GM21367 (cell line): Measurements from ENCODE around the gene ARHGAP22.

ENCODE experiments used
- ATAC-seq: cut with Tn5 transposase; IDR thresholded peaks from one replicate; pipeline ENCODE4 v1.9.1; 2021; ENCODE audit not compliant: unreplicated experiment

Gene ARHGAP22

DNA sequence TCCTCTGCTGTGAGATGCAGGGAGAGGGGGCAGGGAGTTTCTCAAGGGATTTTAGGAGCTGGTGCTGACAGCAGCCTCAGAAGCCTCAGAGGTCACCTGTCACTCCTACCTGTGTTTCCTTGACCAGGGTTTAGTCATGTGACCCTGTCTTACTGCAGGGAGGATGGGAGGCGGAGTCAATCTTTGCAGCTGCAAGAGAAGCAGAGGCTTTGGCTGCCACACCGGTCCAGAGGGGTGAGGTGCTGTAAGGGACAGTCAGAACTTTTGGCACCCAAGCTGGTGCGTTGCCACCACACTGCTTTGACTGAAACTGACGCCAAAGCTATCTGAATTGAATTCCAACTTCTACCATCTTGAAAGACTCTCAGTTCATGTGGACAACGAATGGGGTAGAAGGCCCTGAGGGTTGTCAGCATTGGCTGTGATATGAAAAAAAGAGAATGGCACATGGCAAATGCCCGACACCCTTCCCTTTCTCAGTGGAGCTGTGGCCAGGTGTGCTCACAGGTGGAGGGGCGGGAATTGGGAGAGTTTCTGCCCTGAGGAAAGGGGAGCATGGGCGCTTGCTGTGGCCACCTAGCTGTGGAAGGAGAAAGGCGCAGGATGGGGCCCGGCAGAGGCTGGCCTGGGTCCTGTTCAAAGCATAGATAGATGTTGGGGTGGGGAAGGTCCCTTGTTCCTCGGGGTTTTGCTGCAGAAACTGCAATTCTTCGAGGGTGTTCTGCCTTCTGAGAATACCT is 69.3 kb downstream of the ARHGAP22 start:
- ATAC-seq, result no peak

DNA sequence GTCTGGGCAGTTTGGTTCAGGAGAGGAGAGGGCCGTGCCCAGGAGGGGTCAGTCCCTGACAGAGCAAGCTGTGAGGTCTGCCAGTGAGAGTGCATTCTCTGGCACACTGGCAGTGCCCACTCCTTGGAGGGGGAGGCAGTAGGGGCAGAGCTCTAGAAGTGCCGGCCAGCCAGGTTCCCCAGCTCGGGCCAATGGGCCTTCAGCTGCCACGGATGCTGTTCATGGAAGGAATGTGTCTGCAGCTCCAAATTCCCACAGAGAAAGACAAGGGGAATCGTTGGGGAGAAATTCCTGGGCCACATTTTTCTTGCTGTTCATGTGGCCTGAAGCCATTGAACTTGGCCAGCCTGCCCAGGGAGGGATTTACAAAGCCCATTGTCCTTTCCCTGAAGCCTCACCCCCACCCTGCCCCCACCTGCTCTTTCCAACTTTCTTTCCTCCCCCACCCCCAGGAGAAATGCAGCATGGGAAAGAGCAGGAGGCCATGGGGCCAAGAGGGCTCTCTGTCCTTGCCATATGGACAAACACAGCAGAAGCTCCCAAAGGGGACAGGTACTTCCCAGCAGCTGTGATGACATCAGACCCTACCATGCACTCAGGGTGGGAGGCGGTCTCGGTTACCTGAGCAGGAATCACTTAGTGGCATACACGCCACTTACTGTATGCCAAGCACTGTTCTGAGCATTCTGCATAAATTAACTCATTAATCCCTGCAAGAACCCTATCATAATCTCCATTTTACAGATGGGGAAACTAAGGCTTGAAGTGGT is 70.7 kb downstream of the ARHGAP22 start:
- ATAC-seq, result no peak

- no peak for ATAC-seq
Measured at GRCh38 chr10:48533540-48533939, 71.3 kb downstream of the ARHGAP22 start.

DNA sequence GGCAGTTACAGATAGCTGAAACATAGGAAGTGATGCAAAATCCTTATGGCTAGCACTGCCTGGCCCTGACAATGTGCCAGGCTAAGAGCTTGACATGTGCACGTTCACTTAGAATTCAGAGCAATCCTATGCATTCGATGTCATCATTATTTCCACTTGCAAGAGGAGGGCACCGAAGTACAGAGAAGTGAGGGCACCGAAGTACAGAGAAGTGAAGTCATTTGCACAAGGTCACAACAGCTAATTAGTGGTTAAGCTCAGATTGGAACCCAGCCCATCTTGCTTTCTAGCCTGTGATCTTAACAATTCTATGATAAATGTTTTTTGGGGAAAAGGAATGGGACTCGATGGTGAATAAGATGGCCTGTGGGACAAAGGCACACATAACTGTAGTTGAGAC is 73.4 kb downstream of the ARHGAP22 start:
- no peak for ATAC-seq

DNA sequence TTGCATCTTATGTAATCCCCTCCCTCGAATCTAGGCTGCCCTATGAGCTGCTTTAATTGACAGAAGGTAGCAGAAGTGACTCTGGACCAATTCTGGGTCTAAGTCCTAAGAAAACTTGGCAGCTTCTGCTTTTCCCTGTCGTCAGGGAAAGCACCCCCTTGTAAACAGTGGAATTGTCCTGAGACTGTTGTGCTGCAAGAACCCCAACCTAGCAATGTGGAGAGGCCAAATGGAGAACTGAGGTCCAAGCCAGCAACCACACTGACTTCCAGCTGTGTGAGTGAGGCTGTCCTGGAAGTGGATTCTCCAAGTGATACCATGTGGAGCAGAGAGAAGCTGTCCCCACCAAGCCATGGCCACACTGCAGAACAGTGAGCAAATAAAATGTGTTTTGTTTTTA is 75.5 kb downstream of the ARHGAP22 start:
- no peak for ATAC-seq

- ATAC-seq, result no peak
Measured at GRCh38 chr10:48527756-48528155, 77.1 kb downstream of the ARHGAP22 start.

DNA sequence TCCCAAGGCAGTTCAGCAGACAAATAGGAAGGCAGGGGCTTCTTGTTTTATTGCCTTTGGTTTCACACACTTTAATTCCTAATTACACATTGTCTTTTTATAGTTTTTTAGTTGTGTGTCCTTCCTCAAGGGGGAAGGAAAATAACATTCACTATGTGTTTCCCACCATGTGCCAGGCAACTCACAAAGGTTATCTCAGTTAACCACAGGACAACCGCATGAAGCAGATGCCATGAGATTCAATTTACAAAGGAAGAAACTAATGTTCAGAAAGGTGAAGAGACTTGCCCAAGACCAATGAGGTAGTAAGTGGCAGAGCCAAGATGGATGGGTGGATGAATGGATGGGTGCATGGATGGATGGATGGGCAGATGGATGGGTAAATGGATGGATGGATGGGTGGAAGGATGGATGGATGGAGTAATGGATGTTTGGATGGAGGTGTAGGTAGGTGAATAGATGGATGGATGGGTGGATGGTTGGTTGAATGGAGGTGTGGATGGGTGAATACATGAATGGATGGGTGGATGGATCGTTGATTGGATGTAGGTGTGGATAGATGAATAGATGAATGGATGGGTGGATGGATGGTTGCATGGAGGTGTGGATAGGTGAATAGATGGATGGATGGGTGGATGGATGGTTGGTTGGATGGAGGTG is 77.9 kb downstream of the ARHGAP22 start:
- ATAC-seq, result no peak

- ATAC-seq, result no peak
Measured at GRCh38 chr10:48526011-48526821, 78.7 kb downstream of the ARHGAP22 start.

DNA sequence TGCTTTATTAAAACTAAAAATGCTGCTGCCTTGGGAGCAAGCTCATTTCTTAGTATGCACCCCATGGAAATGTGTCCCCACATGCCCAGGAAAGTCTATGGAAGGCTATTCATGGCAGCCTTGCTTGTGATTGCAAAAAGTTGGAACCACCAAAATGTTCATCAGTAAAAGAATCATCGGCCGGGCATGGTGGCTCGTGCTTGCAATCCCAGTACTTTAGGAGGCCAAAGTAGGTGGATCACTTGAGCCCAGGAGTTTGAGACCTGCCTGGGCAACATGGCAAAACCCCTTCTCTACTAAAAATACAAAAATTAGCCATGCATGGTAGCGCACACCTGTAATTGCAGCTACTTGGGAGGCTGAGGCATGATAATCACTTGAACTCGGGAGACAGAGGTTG is 79.8 kb downstream of the ARHGAP22 start:
- no peak for ATAC-seq

DNA sequence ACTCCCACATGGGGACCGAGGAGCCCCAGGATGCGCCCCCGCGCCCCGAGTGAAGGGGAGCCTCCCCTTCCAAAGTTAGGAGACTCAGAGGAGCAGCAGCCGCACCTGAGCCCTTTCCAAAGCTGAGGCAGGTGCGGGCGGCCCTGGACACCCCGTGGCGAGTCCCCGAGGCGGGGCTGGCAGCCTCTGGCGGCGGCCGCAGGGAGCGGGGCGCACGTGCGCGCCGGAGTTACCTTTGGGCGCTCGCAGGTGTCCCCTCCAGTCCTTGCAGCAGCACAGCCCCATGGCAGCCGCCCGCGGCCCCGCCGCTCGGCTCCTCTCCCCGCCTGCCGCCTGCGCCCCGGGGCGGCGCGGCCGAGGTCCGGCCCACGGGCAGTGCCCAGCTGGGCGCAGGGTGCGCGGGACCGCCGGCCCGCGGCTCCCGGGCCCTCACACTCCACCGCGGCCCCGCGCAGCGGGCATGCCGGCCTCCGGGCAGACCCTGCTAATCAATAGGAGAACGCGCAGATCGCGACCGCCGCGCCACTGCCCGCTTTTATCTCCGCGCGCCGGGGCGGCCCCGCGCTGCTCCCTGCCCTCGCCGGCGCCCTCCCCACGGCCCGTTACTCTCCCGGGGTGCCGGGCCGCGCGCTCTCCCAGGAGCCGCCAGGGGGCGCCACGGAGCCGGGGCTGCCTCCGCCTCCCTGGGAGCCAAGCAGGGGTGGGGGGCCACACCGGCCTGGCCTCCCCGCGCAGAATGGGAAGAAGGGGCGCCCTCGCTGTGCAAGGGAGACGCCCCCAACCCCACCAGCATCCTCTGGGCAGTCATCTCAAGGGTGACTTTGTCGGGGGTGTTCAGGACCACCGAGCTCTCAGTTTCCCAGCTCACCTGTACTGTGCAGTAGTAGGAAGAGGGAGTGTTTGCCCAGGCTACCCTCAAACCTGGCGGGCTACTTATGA is 80.8 kb downstream of the ARHGAP22 start:
- no peak for ATAC-seq

DNA sequence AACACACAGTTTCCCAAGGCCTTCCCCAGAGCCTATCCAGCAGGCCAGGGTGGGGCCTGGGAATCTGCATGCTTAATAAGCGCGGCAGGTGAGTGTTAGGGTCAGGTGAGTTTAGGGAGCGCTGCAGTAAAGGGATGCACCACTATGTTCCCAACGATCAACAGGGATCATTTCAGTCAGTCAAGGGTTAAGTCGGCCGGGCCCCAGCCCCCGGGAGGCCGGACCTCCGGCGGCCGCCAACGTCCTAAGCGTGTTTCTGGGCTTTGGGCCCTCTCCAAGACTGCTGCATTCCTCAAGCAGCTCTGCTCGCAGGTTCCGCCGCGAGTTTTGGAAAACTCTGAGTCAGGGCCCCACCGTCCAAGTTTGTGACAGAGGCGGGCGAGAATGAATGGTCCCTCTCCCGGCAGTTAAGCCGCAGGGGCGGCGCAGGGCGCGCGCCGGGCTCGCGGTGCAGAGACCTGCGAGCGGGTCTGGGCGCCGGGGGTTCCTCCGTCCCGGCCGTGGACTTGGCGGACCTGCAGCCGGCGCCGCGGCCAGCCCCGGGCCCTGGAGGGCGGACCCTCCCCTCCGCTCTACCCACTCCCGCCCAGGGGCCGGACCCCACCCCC is 81.6 kb downstream of the ARHGAP22 start:
- ATAC-seq, result no peak

DNA sequence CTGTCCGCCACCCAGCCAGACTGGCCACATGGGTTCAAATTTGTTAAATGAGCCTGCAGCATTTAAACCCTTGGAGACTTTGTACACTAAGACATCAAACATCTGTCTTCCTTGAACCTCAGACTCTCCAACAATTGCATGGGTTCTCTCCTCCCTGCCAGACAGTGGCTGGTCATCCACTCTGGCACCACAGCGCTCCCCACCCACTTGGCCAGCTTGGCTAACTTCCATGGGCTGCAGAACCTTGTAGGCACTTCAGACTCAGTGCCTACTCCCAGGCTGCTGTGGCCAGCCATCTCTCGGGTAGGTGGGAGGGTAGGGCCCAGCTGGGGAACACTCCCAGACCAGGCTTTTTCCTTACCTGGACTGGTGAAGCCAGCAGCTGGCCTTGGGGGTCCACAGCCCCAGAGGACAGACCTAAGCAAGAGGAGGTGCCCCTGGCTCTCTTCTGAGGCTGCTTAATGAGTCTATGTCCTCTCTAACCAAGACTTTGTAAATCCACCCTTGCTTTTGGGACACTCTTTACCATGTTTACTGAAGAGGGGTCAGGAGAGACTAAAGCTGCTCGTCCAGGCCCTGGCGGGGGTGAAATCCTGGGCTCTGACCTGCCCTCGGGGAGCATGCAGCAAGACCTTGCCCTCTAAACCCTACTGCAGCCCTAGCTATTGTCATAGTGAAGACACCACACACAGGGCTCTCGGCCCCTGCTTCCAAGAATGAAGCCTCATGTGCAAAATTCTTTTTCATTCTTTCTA is 82.7 kb downstream of the ARHGAP22 start:
- ATAC-seq, result no peak

DNA sequence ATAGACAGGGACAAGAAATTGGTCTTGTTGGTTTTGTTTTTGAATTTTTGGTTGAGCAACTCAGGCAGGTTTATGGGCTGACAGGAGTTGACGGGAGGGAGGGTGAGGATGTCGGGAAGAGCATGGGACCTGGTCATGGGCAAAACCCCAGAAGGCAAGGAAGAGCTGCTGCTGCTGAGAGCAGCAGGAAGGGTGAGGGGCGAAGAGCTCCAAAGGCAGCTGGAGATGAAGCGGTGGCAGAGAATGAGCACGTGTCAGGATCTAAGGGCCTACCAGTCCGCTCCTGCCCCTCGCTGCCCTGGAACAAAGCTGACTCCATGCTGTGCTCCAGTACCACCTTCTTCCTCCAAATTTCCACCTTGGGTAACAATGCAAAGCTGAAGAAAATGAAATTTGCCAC is 84.3 kb downstream of the ARHGAP22 start:
- no peak for ATAC-seq

DNA sequence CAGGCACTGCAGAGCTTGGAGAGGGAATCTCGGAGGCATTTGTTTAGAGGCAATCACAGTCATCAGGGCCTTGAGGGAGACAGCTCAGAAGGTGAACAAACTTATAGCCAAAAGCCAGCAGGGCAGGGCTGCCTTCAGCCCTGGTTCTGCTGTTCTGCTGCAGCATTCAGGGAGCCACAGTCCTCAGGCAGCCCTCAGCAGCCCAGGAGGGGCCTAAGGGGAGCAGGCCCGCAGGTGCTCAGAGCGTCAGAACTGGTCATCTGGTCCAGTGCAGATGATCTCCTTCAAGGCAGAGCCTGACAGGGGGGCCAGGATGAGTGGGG is 84.7 kb downstream of the ARHGAP22 start:
- ATAC-seq, result no peak

- no peak for ATAC-seq
Measured at GRCh38 chr10:48519481-48520183, 85.2 kb downstream of the ARHGAP22 start.

GRCh38 chr10:48518986-48519385 is 85.9 kb downstream of the ARHGAP22 start:
- no peak for ATAC-seq

DNA sequence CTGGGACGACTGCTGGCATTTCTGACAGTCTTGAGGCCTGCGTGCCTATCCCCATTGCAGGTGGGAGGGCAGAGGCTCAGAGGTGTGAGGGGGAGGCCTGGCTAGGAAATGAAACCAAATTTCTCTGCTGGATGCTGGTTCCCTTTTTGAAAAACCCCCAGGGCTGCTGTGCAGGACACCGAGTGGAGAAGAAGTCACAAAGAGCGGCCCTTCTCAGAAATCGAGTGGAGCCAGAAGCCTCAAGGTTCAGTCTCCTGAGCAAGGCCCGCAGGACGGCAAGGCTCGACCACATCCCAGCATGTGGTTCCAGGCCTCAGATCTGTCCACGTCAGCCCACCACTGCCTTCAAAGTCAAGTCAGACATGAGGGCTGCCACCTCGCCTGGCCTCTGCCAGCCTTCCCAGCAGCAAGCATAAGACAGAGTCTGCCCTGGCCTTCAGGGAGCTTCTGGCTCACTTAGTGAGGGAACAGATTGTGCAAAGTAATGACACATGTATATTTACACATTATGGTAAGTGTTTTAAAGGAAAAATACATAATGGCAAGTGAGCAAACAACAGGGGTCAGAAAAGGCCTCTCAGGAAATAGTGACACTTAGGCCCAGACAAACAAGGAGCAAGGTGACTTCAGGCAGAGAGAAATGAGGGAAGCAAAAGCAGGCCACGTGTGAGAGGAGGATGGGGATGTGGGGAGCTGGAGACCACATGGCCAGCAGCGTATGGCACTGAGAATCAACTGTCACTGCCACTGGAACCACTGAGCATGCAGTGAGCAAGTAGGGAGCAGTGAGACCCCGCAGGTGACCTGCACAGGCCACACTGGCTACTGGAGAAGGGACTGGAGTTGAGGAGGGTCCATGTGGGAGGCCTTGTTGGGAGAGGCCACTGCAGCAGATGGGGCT is 86.7 kb downstream of the ARHGAP22 start:
- ATAC-seq, result no peak
